OCI-LY3 (cell line): ENCODE data around the gene CA11.

Experiments
- H2AFZ ChIP-seq: fragments of 200-600, 300-600 bp; shearing (Covaris generic); 2 replicates; pipeline ENCODE4 v1.6.0; 2014; ENCODE audit warnings: antibody characterized with exemption, low read depth, low read length
- H3K27ac ChIP-seq: fragments of 200-600, 300-600 bp; sonication (generic); 2 replicates; pipeline ENCODE4 v1.5.1; 2014; ENCODE audit warnings: mild to moderate bottlenecking, low read length, moderate library complexity, mixed read lengths
- H3K27me3 ChIP-seq: fragments of 200-600, 300-600 bp; sonication (generic); 2 replicates; pipeline ENCODE4 v1.6.1; 2014; ENCODE audit warnings: low read depth, low read length, mixed read lengths
- H3K36me3 ChIP-seq: fragments of 200-600, 300-600 bp; sonication (generic); replicated peaks from 2 replicates; pipeline ENCODE3; 2014; ENCODE audit warnings: low read depth, low read length, mixed read lengths
- H3K4me1 ChIP-seq: fragments of 300-600, 200-600 bp; sonication (generic); 2 replicates; pipeline ENCODE4 v1.6.1; 2014; ENCODE audit warnings: low read length, mixed read lengths
- H3K4me2 ChIP-seq: fragments of 200-600, 300-600 bp; sonication (generic); 2 replicates; pipeline ENCODE4 v1.6.1; 2014; ENCODE audit warnings: low read length, mixed read lengths
- H3K4me3 ChIP-seq: fragments of 300-600, 200-600 bp; sonication (generic); 2 replicates; pipeline ENCODE4 v1.5.1; 2014; ENCODE audit warnings: antibody characterized with exemption, mild to moderate bottlenecking, low read length, moderate library complexity
- H3K79me2 ChIP-seq: fragments of 300-600, 200-600 bp; shearing (Covaris generic); 2 replicates; pipeline ENCODE4 v1.6.1; 2014; ENCODE audit warnings: mild to moderate bottlenecking, low read length, mixed read lengths
- H3K9ac ChIP-seq: fragments of 300-600, 200-600 bp; shearing (Covaris generic); 2 replicates; pipeline ENCODE4 v1.6.0; 2014; ENCODE audit warnings: mild to moderate bottlenecking, low read length, moderate library complexity
- H3K9me3 ChIP-seq: fragments of 200-600, 300-600 bp; shearing (Covaris generic); 2 replicates; pipeline ENCODE4 v1.6.1; 2014; ENCODE audit warnings: low read length, mixed read lengths; ENCODE audit not compliant: insufficient read depth
- H4K20me1 ChIP-seq: fragments of 200-600, 300-600 bp; sonication (generic); 2 replicates; pipeline ENCODE4 v1.6.1; 2016; ENCODE audit warnings: low read length, mixed read lengths; ENCODE audit not compliant: insufficient read depth
- CTCF ChIP-seq: fragments of 200-600, 300-600 bp; sonication (generic); IDR thresholded peaks from 2 replicates; pipeline ENCODE4 v1.5.1; 2014; ENCODE audit warnings: antibody characterized with exemption, low read length, low read depth
- EZH2phosphoT487 ChIP-seq: fragments of 200-600 bp; shearing (Covaris generic); IDR thresholded peaks from 2 replicates; pipeline ENCODE4 v1.6.1; 2018; ENCODE audit warnings: antibody characterized with exemption, mixed run types, low read depth

The CA11 gene

GRCh38 chr19:48600679-48601417, 45.1 kb downstream of the CA11 start:
- no peak overlapping the region for H3K4me3 ChIP-seq
- no peak overlapping the region for H2AFZ ChIP-seq
- TF ChIP-seq EZH2phosphoT487: no peak
- no peak for TF ChIP-seq CTCF
- no peaks in the 10 kb centered on the region for H4K20me1 ChIP-seq
- H3K79me2 ChIP-seq: no peaks in the 10 kb centered on the region
- no peaks in the 10 kb centered on the region for H3K9me3 ChIP-seq
- no peak overlapping the region for H3K9ac ChIP-seq
- H3K36me3 ChIP-seq: no peaks in the 10 kb centered on the region
- peaks cover 7% of the 10 kb centered on the region for H3K4me1 ChIP-seq
- no peak overlapping the region for H3K27ac ChIP-seq
- no peaks in the 10 kb centered on the region for H3K27me3 ChIP-seq
- H3K4me2 ChIP-seq: no peak overlapping the region

DNA sequence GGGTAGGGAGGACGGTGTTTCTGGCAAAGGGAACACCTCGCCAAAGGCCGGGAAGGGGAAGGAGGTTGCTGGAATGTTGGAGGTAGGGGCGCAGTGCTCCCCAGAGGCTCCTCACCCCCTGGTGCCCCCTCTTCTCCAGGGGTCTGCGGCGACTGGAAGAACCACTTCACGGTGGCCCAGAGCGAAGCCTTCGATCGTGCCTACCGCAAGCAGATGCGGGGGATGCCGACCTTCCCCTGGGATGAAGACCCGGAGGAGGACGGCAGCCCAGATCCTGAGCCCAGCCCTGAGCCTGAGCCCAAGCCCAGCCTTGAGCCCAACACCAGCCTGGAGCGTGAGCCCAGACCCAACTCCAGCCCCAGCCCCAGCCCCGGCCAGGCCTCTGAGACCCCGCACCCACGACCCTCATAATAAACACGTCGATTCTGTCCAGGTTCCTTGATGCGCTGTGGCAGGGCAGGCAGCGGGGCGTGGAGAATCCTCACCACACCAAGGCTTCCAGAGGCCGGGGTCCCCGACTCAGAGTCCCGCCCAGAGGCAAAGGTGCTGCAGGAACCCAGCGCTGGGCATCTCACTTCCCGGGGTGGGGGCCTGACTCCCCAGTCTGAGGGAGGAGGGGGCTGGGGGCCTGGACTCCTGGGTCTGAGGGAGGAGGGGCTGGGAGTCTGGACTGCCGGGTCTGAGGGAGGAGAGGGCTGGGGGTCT, 46.8 kb downstream of the CA11 start:
- no peaks in the 10 kb centered on the region for H3K9me3 ChIP-seq
- no peaks in the 10 kb centered on the region for H3K36me3 ChIP-seq
- no peak overlapping the region for H3K4me3 ChIP-seq
- no peaks in the 10 kb centered on the region for H4K20me1 ChIP-seq
- TF ChIP-seq CTCF (no peak), EZH2phosphoT487 (no peak)
- H2AFZ ChIP-seq: no peak overlapping the region
- H3K79me2 ChIP-seq: no peaks in the 10 kb centered on the region
- no peaks in the 10 kb centered on the region for H3K27me3 ChIP-seq
- H3K4me2 ChIP-seq: no peak overlapping the region
- H3K4me1 ChIP-seq: peaks cover 7% of the 10 kb centered on the region
- no peak overlapping the region for H3K27ac ChIP-seq
- no peak overlapping the region for H3K9ac ChIP-seq

DNA sequence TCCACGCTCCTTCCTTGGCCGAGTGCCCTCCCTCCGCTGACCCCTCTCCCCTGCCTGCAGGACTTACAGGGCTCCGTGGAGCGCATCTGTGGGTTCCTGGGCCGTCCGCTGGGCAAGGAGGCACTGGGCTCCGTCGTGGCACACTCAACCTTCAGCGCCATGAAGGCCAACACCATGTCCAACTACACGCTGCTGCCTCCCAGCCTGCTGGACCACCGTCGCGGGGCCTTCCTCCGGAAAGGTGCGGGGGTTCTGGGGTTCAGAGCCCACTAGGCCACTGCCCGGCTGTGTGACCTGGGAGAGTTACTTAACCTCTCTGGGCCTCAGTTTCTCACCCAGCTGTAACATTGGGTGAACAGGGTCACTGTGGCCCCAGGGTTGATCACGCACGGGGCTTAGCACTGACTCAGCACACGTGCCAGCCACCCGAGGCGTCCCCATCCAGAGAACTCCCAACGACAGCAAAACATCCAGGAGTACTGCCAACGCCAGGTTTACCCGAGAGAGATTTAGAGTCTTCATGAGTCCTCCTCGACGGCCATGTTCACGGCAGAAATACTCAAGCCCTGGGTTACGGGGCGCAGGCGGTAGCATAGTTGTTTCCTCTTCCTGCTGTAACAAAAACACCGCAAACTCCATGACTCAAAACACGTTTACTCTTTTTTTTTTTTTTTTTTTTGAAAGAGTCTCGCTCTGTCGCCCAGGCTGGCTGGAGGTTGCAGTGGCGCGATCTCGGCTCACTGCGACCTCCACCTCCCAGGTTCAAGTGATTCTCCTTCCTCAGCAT, 49.1 kb downstream of the CA11 start:
- Histone ChIP-seq H2AFZ (peak overlapping the region; percentile 94), H3K36me3 (no peaks in the 10 kb centered on the region), H3K9me3 (no peaks in the 10 kb centered on the region), H3K4me3 (peak overlapping the region; percentile 57), H3K9ac (no peak overlapping the region), H3K27me3 (no peaks in the 10 kb centered on the region), H3K79me2 (no peaks in the 10 kb centered on the region), H3K4me2 (peak overlapping the region; percentile 72), H4K20me1 (no peaks in the 10 kb centered on the region), H3K27ac (no peak overlapping the region), H3K4me1 (peaks cover 7% of the 10 kb centered on the region)
- TF ChIP-seq CTCF (no peak), EZH2phosphoT487 (no peak)

- no peaks in the 10 kb centered on the region for H3K79me2 ChIP-seq
- no peak overlapping the region for H3K4me3 ChIP-seq
- no peaks in the 10 kb centered on the region for H3K27me3 ChIP-seq
- H3K4me2 ChIP-seq: no peak overlapping the region; the same call in 1 of the 2 replicates
- no peak overlapping the region for H2AFZ ChIP-seq
- TF ChIP-seq EZH2phosphoT487: no peak
- H3K36me3 ChIP-seq: no peaks in the 10 kb centered on the region
- H3K9me3 ChIP-seq: no peaks in the 10 kb centered on the region
- H3K9ac ChIP-seq: no peak overlapping the region
- peaks cover 7% of the 10 kb centered on the region for H3K4me1 ChIP-seq
- no peaks in the 10 kb centered on the region for H4K20me1 ChIP-seq
- H3K27ac ChIP-seq: no peak overlapping the region
These were observed 49.8 kb downstream of the CA11 start for GRCh38 chr19:48596237-48596636.
